Lung microvascular endothelial cell (primary cell): Measurements from ENCODE around the gene PCARE. TPM values are rescaled to one million over a fixed set of nuclear protein-coding genes. Genes with fewer than 3 reads are reported as not detected.
"Not testable (repeated sequence)": the region's sequence is repeated elsewhere in the genome, so short reads cannot be mapped to it uniquely, and the experiment has no call there.

ENCODE experiments used
- DNase-seq, 2 donors: peaks; one replicate each; pipeline versions ENCODE4 v3.0.0 to v3.0.0-alpha.2; 2010; ENCODE audit warnings: low read depth in 2 of 2
- total RNA-seq: library from RNA; depleted of rRNA; stranded (reverse); fragments of >200 nt; gene quantifications from 2 replicates; pipeline ENCODE4 v1.2.1, GENCODE V29; 2014

PCARE gene
- not detected in 2 replicates for total RNA-seq

DNA sequence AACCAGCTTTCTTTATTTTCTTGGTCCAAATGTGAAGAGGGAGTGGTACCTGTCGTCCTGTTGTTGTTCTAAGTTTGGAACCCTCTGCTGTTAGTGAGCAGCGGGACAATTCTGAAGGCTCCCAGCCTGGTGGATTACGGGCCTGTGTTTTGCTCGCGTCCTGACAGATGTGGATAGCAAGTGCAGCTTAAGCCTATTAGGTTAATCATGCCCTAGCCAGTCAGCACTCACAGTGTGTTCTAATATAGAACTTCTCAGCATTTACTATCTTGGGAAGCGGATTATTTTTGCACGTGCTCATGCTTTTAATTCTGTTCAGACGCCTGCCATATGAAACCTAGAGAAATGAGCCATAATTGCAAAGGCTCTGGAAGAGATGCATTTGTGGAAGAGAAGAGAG, at the start of gene PCARE:
Gene PCARE (minus strand): TSS at position 113 of the 400 bp plus-strand sequence. CDS start 262 bp downstream, outside the sequence.
- no peak for DNase-seq

DNA sequence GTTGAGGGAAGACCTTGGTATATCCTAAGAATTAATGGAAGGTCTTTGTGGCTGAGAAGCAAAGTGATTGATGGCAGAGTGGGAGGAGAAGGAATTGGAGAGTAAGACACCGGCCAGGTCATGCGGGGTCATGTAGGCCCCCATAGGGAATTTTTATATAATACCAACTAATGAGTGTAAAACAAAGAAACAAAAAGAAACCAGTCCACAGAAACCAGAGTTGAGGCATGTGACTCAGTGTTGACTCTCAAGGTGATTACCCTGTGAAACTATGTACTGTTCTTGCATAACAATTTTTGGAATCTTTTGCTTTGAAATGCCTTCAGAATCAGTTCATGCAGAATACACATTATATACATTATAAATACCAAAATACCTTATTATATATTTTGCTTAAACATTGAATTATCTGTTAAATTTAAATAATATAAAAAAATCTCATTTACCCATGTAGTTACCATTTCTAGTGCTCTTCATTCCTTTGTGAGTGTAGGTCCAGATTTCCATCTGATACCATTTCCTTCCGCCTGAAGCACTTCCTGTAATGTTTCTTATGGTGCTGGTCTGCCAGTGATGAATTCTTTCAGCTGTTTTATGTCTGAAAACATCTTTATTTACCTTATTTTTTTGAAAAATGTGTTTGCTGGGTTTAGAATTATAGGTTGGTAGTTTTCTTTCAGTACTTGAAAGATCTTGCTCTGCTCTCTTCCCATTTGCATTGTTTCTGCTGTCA, 49.5 kb upstream of the PCARE start:
- DNase-seq: peak in 1 of 2 donors; percentile 60

DNA sequence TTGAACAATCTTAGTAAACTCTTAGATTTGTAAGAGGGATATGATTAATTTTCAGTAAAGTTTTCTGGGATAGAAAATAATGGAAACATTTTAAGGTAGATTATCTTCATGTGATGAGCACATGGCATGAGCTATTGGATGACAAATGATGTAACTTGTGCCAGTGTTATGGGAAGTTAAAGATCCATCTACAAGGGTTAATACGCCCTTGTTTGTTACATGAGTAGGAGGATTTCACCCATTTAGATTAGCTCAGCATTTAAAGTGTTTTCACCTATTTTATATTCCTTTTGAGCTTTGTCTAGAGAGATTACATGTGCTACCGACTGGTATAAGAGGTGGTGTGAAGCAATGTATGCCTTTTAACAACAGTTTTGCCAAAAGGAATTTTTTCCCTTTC, 46.5 kb upstream of the PCARE start:
- DNase-seq: no peak

DNA sequence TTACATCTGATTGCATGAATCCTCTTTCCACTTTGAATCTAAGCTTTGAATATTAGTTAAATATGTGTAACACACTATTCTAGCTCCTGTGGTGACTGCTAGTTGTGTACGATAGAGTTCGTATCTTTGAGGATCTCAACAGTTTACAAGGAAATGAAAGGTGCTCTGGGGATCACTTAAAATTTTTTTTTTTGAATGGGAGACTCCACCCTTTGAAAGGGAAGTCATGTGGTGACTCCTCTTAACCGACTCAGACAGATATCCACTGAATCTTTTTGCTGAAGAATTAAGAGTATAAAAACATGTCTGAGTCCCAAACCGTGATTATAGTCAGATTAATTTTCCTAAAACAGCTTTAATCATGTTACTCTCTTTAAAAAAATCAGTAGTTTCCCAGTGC, 44.9 kb upstream of the PCARE start:
- no peak for DNase-seq

DNA sequence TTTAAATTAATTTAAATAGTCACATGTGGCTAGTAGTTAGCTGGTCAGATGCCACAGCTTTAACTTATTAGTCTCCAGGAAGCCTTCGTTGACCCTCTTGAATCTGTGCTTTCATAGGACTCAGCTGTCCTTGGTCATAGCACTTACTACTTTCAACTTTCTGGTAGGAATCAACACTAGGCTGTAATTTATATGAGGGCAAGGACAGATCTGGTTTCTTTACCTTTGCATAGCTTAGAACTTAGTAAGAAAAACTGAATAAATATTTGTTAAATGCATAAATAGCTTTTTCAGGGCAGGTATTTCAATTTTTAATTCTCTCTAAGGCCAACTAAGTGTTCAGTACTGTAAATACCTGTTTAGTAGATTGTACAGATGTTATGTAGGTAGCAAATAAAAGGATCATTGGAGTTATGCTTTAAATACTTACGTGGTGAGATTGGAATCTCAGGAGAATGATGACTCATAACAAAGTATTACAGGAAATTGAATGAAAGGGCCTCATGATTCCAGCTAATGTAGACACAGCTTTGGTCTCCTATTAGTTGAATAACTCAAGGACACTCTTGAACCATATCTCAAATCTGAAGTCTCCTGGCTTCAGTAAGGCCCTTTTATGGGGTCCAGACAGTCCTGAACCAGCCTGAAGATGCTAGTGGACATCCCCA, 43.4 kb upstream of the PCARE start:
- peak; percentile 58 to 79 for DNase-seq

DNA sequence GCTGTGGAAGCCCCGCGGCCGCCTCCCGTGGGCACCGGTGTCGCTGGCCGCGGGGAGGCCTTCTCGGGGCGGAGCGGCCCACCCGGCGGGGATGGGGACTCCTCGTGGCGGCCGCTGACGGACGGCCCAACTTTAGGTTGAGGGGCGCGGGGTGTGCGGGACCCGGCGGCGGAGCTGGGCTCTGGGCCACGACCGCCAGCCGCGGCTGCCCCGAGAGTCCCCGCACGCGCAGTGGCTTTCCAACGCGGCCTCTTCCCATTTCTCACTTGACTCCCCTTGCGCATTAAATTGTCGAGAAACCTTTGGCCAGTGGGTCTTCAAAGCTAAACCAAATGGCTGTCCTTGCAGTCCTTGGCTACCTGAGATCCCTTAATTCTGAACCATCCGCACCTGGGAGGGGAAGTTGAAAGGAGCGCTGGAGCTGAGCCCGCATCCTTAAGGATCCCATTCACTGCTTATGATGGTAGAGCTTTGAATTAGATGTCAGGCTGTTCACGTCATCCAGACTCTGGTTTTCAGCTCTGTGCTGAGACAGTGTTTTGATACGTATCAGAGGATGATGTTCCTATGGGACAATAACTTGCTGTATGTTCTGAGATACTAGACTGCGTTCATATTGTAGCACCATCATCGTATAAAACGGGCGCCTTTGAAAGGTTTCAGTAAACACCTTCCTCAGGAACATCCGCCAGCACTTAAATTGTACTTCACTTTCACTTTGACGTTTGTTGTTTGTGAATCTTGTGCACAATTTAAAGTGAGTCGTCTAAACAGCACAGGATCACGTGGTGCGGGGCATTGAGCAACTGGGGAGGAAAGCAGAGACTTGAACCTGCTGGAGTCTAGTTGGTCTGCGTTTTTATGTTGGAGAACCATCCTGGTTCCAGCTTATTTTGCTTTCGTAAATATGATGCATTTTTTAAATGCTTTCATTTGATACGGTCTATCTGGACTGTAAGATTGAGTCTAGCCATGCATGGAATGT, 41.8 kb upstream of the PCARE start:
- peak; percentile 46 to 64 for DNase-seq

DNA sequence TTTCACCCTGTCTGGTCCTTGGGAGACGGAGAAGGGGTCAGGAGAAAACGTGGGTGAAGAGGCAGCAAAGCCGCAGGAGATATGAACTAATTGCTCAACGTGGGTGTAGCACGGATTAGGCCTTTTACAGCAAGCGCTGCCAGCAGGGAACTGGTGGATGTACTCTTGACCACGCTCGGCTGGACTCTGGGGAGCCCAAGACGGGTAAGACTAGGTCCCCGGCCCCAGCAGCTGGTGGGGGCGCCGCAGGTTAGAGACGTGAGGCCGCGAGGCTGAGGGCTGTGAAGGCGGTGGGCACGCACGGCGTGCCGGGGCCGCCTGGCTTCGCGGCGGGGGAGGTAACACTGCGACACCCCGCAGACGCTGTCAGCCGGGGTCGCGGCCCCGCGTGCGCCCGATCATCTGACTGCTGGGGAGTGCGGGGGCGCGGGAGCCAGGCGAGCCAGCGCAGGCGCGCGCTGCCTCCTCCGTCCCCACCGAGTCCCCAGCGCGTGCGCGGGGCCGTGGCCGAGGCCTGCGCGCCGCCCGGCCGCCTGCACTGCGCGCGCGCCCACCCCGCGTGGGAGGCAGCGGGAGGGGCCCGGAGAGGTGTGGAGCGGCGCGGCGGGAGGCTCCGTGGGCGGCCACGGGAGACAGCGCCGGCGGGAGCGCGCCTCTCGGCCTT, 40.8 kb upstream of the PCARE start, which contains the start of gene CLIP4:
Gene CLIP4 (plus strand): TSS at position 470 of the 664 bp plus-strand sequence. CDS start 5,974 bp downstream, outside the sequence.
- DNase-seq: peak; percentile 57 to 64

DNA sequence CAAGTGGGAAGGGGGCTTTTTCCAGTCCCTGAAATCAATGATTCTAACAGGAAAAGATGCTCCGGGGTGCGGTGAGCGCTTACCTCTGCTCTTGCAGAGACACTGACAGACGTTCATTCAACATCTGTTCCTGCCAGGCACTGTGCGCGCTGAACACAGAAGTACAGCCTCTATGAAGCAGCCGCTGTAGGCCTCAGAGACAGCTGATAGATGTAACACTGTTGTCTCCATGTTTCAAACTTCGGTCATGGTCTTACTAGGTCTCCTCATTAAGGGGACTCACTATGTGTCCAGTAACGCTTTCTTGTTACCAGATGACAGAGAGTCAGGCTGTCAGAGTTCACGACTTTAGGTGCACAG, 40.2 kb upstream of the PCARE start:
- no peak for DNase-seq

DNA sequence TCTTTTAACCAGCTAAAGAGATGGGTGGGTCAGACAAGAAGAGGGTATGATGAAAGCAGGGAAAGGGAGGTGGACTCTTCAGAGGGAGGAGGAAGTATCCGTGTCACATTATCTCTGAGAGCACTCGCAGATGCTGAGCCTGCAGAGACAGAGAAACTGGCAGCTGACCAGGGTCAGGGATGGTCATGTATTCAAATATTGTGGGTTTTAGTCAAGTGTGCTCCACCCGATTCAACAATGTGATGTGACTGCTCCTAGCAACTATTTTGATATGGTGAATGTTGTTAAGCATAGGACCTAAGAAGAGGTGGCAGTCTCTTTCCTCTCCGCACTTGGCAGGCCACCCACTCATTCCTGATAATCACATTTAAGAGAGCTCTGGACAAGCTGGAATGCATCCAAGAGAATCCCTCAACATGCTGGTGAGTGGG, 39.6 kb upstream of the PCARE start:
- no peak for DNase-seq

DNA sequence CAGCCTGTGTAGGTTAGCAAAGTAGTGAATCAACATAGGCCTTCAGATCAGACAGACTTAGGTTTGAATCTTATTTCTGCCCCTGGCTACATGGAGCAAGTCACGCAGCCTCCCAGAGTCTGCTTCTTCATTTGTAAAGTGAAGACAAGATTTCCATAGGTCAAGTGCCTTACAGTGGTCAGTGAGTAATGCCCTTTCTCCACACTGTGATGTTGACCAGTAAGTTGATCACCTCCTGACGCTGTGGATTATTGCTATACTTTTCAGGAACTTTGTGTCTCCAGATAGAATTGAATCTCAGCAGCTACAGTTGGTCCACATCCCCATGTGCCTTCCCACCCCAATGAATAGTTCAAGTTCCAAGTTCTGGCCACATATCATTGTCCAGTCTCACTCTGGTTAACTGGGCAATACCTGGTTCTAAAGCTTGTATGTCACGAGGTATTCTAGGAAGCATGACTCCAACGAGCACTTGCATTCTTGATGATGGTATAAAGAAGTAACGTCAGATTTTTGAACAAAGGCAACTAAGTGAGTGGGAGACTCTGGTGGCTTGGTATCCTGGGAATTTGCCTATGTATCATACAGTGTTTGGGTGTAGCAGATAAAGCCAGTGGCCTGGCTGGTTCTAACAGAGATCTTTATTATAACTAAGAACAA, 38.8 kb upstream of the PCARE start:
- no peak for DNase-seq

DNA sequence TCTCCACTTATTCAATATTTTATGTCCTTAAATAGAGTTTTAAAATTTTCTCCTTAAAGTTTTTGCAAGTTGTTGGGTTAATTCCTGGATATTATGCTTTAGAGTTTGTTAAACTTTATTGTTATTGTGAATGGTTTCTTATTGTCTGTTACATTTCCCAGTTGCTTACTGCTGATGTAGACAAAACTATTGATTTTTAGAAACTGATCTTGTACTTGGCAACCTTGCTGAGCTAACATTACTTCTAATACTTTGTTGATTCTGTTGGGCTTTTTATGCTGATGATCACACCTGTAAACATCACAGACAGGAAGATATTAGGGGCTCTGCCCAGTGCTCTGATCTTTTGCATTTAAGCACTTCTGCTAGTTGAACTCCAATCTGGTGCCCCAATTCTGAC, 38.1 kb upstream of the PCARE start:
- DNase-seq: no peak

DNA sequence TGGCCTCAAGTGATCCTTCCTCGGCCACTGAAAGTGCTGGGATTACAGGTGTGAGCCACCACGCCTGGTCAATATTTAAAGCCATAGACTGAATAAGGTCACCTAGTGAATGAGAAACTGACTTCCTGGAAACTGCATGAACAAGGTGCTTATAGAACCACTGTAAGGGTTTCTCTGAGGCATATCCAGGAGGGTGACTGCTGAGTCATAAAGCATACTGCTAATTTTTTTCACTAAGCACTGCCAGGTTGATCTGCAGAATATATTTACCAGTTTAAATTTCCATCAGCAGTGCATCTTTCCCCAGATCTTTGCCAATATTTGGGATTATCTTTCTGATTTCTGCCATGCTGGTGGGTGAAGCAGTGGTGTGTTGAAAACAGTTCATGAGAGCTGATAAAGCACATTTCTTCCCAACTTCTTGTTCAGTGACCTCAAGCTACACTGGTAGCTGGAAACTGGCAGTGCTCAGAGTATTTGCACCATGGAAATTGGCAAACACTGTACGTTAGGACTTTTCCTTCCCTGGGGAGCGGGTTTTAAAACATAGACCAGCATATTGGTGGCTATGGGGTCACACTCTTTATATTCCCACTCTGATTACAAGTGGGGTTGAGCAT, 36.7 kb upstream of the PCARE start:
- DNase-seq: no peak

DNA sequence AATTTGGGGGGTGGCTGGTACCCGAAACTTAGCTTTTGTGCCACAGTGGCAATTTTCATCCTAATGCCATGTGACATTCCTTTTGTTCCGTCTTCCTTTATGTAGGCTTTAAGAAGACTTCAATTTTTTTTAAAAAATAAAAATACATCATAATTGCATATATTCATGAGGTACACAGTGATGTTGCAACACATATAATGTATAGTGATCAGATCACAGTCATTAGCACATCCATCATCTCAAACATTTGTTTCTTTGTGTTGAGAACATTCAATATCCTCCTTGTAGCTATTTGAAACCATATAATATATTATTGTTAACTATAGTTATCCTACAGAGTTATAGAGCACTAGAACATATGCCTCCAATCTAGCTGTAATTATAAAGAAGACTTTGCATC, 34.9 kb upstream of the PCARE start:
- no peak for DNase-seq

DNA sequence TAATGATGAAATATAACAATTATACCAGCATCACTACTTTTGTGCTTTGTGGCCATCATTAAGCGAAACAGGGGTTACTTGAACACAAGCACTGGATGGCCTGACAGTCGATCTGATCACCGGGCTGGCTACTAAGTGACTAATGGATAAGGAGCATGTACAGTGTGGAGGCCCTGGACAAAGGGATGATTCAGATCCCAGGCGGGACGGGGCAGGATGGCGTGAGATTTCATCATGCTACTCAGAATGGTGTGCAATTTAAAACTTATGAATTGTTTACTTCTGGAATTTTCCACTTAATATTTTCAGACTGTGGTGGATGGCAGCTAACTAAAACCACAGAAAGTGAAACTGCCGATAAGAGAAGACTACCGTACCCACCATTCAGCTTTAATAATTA, 33.9 kb upstream of the PCARE start:
- DNase-seq: peak; percentile 47 to 85

DNA sequence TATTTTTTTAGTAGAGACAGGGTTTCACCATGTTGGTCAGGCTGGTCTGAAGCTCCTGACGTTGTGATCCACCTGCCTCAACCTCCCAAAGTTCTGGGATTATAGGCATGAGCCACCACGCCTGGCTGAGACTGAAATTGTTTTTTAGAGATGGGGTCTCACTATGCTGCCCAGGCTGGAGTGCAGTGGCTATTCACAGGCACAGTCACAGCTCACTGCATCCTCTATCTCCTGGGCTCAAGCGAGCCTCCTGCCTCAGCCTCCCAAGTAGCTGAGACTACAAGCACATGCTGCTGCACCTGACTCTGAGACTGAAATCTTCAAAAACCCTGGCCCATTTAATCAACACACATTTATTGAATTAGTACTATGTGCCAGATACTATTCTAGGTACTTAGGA, 33.2 kb upstream of the PCARE start:
- DNase-seq: not testable (repeated sequence)

DNA sequence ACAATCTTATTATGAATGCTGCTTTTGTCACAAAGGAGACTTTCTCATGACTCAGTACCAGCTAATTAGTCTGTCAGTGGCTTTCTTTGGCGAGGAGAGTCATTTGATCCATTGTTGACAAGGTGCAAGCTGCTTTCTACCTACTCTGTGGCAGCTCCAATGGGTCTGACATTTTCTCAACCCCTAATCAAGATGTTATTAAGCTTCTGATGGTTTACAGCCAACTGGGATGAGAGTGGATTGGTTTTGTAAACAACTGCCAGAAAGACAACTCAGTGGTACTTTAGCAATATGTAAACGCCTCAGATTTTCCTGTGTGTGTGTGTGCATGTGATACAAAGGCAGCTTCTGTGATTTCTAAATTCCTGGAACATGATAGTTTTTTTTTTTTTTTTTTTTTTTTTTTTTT, 32.7 kb upstream of the PCARE start:
- DNase-seq: no peak

DNA sequence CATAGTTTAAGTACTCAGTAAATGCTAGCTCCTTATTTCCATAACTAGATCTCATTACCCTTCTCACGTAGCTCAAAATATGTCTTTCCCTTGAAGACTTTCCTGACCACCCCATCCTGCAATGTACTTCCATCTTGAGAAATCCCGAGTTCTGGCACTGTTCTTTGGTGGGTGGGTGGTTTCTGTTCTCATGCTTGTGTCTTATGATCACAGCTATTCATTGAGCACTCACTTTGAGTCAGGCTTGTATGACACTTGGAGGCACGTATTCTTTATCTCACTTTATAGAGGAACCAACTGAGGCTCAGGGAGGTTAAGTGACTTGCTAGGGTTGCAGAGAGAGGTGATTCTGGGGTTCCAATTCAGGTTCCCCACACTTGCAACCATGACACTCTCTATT, 31.9 kb upstream of the PCARE start:
- no peak for DNase-seq

DNA sequence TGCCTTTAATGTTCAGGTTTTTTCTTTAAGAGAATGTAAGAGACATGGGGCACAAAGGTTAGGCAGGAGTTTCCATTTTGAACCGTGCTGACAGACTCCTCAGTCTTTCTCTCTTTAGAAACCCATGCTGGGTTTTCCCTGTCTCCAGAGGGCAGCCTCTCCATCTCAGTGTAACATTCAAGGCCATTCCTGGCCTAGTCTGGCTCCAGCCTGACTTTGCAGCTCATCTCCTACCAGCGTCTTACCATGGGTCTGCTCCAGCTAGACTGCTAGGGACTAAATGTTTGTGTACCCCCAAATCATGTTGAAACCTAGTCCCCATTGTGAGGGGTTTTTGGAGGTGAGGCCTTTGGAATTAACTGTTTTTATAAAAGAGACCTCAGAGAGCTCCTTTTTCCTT, 31.1 kb upstream of the PCARE start:
- DNase-seq: no peak

DNA sequence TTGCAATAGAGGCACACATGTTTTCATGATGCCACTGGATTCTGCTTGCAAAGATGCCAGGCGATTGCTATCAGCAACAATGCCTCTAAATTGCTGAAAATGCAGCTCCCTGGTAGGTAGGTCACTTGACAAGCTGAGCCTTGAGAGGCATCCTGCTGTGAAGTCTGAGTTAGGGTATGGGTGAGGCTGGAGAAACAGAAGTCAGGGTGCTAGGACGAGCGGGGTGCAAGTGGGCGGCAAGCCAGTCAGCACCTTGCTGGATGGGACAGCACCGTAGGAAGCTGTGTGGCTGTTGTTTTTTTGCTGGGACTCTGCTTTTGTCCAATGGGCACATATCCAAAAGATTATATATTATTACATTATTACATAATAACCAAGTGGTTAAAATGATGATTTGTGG, 30.4 kb upstream of the PCARE start:
- DNase-seq: no peak

DNA sequence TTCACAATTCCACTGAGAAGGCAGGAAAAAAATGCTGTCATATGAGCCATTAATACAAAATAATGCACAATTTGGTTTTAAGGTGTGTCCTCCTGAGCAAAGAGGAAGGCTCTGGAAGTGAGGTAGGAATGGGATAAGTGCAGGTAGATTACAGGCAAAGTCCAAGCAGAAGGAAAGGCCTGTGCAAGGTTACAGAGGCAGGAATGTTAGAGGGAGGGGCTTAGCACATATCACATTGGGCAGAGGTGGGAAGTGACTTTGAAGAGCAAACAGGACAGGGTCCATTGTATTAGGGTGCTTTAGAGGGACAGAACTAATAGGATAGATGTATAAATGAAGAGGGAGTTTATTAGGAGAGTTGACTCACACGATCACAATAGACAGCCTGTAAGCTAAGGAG, 26.2 kb upstream of the PCARE start:
- no peak for DNase-seq
